ENCODE measurements around the gene SGK2. TPM values are rescaled to one million over a fixed set of nuclear protein-coding genes. Genes with fewer than 3 reads are reported as not detected.
A peak's percentile ranks its signal among the peaks of the same experiment; 100 is the strongest.

SGK2 gene
- total and polyA plus RNA-seq, 2 of the 13 experiments (the other 11 are each of a cell fraction or from before 2014, with no cell fraction given), result 6.2 to 29.4 TPM

GRCh38 chr20:43513372-43513930 is 45.4 kb upstream of the SGK2 start (continued):
- peak; percentile 27; the same call in 1 of the 2 replicates for TF ChIP-seq ZNF280B (CRISPR knock-in tag; IDR thresholded peaks at IDR 0.05; ENCODE audit: borderline replicate concordance)
- no peak for TF ChIP-seq ZBTB21 (CRISPR knock-in tag; IDR thresholded peaks at IDR 0.05)
- TF ChIP-seq NFIB (CRISPR knock-in tag; IDR thresholded peaks at IDR 0.05; ENCODE audit: borderline replicate concordance), result peak; percentile 70; the same call in 1 of the 2 replicates
- peak; percentile 70; the same call in 1 of the 2 replicates for TF ChIP-seq ZNF430 (CRISPR knock-in tag; IDR thresholded peaks at IDR 0.05)
- TF ChIP-seq NFYC (CRISPR knock-in tag; IDR thresholded peaks at IDR 0.05), result no peak
- TF ChIP-seq PREB (CRISPR knock-in tag; IDR thresholded peaks at IDR 0.05), result no peak
- no peak for TF ChIP-seq ZNF782 (CRISPR knock-in tag; IDR thresholded peaks at IDR 0.05; ENCODE audit: borderline replicate concordance)
- TF ChIP-seq ZNF121 (CRISPR knock-in tag; IDR thresholded peaks at IDR 0.05), result no peak
- no peak for TF ChIP-seq SALL2 (CRISPR knock-in tag; IDR thresholded peaks at IDR 0.05)
- no peak for TF ChIP-seq LCORL (IDR thresholded peaks at IDR 0.05)
- no peak for TF ChIP-seq LCORL (CRISPR knock-in tag; IDR thresholded peaks at IDR 0.05)
- no peak for TF ChIP-seq ZSCAN22 (CRISPR knock-in tag; IDR thresholded peaks at IDR 0.05)
- TF ChIP-seq ZFP1 (CRISPR knock-in tag; IDR thresholded peaks at IDR 0.05), result no peak
- 0 out of 2 replicates have a peak, but pooled peaks have one; percentile 63 for TF ChIP-seq ZNF746 (CRISPR knock-in tag; IDR thresholded peaks at IDR 0.05)
- TF ChIP-seq ZBTB40 (IDR thresholded peaks at IDR 0.05), result no peak
- TF ChIP-seq ZBTB40 (CRISPR knock-in tag; IDR thresholded peaks at IDR 0.05), result no peak
- TF ChIP-seq KLF13 (CRISPR knock-in tag; IDR thresholded peaks at IDR 0.05), result no peak
- no peak for TF ChIP-seq POGZ (CRISPR knock-in tag; IDR thresholded peaks at IDR 0.05)
- no peak for TF ChIP-seq ERF (CRISPR knock-in tag; IDR thresholded peaks at IDR 0.05)
- no peak for TF ChIP-seq ZC3H4 (CRISPR knock-in tag; IDR thresholded peaks at IDR 0.05; ENCODE audit: borderline replicate concordance)
- peak; percentile 9 for TF ChIP-seq YY1 (IDR thresholded peaks at IDR 0.05; ENCODE audit: insufficient read depth, insufficient replicate concordance, low read depth, low read length)

Data from HepG2 (cell line).